ENCODE measurements around the gene CSF1. TPM values are rescaled to one million over a fixed set of nuclear protein-coding genes. Genes with fewer than 3 reads are reported as not detected.

CSF1 gene
- total and polyA plus RNA-seq, 2 experiments from 2014 or later: 1.4 to 3.5 TPM

DNA sequence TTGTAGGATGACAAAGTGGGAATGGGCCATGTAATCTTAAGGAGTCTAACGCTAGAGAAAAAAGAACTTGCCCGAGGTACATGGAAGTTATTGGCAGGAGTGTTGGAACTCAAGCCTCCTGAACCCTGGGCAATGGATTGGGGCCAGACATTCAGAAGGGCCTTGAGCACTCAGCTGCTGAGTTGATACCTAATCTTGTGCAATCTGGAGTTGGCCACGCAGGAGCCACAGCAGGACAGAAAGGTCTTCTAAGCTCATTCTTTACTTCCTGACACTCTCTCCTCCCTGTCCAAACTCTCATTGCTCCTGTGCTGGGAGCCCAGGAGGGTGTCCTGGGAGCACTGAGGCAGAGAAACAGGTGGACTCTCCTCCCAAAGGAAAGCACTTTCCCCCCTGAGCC is 25.1 kb upstream of the CSF1 start:
- H3K27ac Mint-ChIP-seq: no peak overlapping the region
- Histone ChIP-seq H3K27me3 (ENCODE audit: insufficient read depth) (no peaks in the 10 kb centered on the region), H3K4me1 (ENCODE audit: insufficient read depth) (no peaks in the 10 kb centered on the region), H3K9me2 (ENCODE audit: insufficient read depth) (peaks cover 5% of the 10 kb centered on the region; the same call in 1 of the 2 replicates), H3K4me2 (no peak overlapping the region), H2AFZ (no peak overlapping the region), H3K36me3 (ENCODE audit: insufficient read depth) (no peaks in the 10 kb centered on the region), H3K27ac (ENCODE audit: low read depth) (no peak overlapping the region), H4K20me1 (replicated peaks; ENCODE audit: insufficient read depth) (no peaks in the 10 kb centered on the region), H3F3A (replicated peaks; ENCODE audit: low read depth) (no peaks in the 10 kb centered on the region), H3K4me3 (no peak overlapping the region), H3K79me2 (replicated peaks; ENCODE audit: insufficient read depth) (no peaks in the 10 kb centered on the region)
- H3K27me3 Mint-ChIP-seq (ENCODE audit: insufficient read depth, low read depth, poor library complexity): peaks cover 10% of the 10 kb centered on the region
- peaks cover 20% of the 10 kb centered on the region for H3K4me1 Mint-ChIP-seq
- ATAC-seq (no peak), DNase-seq (ENCODE audit: low spot score) (no peak)
- no peaks in the 10 kb centered on the region for H3K9me3 Mint-ChIP-seq
- H3K4me3 Mint-ChIP-seq: no peak overlapping the region
- TF ChIP-seq EZH2 (IDR thresholded peaks at IDR 0.05; ENCODE audit: low read depth, unreplicated experiment) (no peak), JUNB (IDR thresholded peaks at IDR 0.05; ENCODE audit: unreplicated experiment) (no peak), CREB1 (CRISPR knock-in tag; IDR thresholded peaks at IDR 0.05; ENCODE audit: low read depth) (no peak)
- no peaks in the 10 kb centered on the region for H3K36me3 Mint-ChIP-seq (ENCODE audit: low read depth)

DNA sequence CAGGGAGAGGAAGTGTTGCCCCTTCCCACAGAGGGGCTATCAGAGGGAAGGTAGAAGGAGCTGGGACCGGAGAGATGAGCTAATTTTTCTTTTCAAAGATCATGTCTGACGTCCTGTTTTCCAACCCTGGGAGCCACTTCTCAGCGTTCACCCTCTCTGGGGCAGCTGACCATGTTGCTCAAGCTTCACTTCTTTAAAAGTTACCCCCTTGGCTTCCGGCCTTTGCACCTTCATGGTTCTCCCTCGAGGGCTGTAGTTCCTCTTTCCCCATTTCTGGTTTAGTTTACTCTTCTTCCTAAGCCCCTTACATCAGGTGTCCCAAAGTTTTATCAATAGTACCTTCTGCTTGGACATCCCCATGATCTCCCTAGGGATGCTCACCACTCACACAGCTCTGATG is 23.8 kb upstream of the CSF1 start:
- H3K36me3 ChIP-seq (ENCODE audit: insufficient read depth): no peaks in the 10 kb centered on the region
- no peak overlapping the region for H2AFZ ChIP-seq
- Mint-ChIP-seq H3K27me3 (ENCODE audit: insufficient read depth, low read depth, poor library complexity) (peaks cover 10% of the 10 kb centered on the region), H3K27ac (no peak overlapping the region), H3K4me3 (no peak overlapping the region), H3K4me1 (peaks cover 19% of the 10 kb centered on the region), H3K9me3 (no peaks in the 10 kb centered on the region), H3K36me3 (ENCODE audit: low read depth) (no peaks in the 10 kb centered on the region)
- H4K20me1 ChIP-seq (replicated peaks; ENCODE audit: insufficient read depth): no peaks in the 10 kb centered on the region
- H3K9me2 ChIP-seq (ENCODE audit: insufficient read depth): peaks cover 5% of the 10 kb centered on the region; the same call in 1 of the 2 replicates
- no peaks in the 10 kb centered on the region for H3K79me2 ChIP-seq (replicated peaks; ENCODE audit: insufficient read depth)
- H3K4me1 ChIP-seq (ENCODE audit: insufficient read depth): no peaks in the 10 kb centered on the region
- no peaks in the 10 kb centered on the region for H3F3A ChIP-seq (replicated peaks; ENCODE audit: low read depth)
- H3K27me3 ChIP-seq (ENCODE audit: insufficient read depth): no peaks in the 10 kb centered on the region
- DNase-seq (ENCODE audit: low spot score) (no peak), ATAC-seq (no peak)
- no peak overlapping the region for H3K4me3 ChIP-seq
- H3K4me2 ChIP-seq: no peak overlapping the region
- H3K27ac ChIP-seq (ENCODE audit: low read depth): no peak overlapping the region
- TF ChIP-seq, protein P1, sequence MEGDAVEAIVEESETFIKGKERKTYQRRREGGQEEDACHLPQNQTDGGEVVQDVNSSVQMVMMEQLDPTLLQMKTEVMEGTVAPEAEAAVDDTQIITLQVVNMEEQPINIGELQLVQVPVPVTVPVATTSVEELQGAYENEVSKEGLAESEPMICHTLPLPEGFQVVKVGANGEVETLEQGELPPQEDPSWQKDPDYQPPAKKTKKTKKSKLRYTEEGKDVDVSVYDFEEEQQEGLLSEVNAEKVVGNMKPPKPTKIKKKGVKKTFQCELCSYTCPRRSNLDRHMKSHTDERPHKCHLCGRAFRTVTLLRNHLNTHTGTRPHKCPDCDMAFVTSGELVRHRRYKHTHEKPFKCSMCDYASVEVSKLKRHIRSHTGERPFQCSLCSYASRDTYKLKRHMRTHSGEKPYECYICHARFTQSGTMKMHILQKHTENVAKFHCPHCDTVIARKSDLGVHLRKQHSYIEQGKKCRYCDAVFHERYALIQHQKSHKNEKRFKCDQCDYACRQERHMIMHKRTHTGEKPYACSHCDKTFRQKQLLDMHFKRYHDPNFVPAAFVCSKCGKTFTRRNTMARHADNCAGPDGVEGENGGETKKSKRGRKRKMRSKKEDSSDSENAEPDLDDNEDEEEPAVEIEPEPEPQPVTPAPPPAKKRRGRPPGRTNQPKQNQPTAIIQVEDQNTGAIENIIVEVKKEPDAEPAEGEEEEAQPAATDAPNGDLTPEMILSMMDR (conservative IDR thresholded peaks at IDR 0.05; ENCODE audit: low read depth in 2 of 2): no peak
- TF ChIP-seq, protein P2, sequence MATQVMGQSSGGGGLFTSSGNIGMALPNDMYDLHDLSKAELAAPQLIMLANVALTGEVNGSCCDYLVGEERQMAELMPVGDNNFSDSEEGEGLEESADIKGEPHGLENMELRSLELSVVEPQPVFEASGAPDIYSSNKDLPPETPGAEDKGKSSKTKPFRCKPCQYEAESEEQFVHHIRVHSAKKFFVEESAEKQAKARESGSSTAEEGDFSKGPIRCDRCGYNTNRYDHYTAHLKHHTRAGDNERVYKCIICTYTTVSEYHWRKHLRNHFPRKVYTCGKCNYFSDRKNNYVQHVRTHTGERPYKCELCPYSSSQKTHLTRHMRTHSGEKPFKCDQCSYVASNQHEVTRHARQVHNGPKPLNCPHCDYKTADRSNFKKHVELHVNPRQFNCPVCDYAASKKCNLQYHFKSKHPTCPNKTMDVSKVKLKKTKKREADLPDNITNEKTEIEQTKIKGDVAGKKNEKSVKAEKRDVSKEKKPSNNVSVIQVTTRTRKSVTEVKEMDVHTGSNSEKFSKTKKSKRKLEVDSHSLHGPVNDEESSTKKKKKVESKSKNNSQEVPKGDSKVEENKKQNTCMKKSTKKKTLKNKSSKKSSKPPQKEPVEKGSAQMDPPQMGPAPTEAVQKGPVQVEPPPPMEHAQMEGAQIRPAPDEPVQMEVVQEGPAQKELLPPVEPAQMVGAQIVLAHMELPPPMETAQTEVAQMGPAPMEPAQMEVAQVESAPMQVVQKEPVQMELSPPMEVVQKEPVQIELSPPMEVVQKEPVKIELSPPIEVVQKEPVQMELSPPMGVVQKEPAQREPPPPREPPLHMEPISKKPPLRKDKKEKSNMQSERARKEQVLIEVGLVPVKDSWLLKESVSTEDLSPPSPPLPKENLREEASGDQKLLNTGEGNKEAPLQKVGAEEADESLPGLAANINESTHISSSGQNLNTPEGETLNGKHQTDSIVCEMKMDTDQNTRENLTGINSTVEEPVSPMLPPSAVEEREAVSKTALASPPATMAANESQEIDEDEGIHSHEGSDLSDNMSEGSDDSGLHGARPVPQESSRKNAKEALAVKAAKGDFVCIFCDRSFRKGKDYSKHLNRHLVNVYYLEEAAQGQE (IDR thresholded peaks at IDR 0.05; ENCODE audit: unreplicated experiment): no peak
- TF ChIP-seq, protein P3, sequence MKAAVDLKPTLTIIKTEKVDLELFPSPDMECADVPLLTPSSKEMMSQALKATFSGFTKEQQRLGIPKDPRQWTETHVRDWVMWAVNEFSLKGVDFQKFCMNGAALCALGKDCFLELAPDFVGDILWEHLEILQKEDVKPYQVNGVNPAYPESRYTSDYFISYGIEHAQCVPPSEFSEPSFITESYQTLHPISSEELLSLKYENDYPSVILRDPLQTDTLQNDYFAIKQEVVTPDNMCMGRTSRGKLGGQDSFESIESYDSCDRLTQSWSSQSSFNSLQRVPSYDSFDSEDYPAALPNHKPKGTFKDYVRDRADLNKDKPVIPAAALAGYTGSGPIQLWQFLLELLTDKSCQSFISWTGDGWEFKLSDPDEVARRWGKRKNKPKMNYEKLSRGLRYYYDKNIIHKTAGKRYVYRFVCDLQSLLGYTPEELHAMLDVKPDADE (IDR thresholded peaks at IDR 0.05): no peak
- no peak for TF ChIP-seq ZNF331 (CRISPR knock-in tag; IDR thresholded peaks at IDR 0.05; ENCODE audit: low read depth)
- no peak for TF ChIP-seq EZH2phosphoT487 (IDR thresholded peaks at IDR 0.05; ENCODE audit: unreplicated experiment)
- TF ChIP-seq ZNF114 (CRISPR knock-in tag; IDR thresholded peaks at IDR 0.05): no peak
- TF ChIP-seq EZH2 (IDR thresholded peaks at IDR 0.05; ENCODE audit: low read depth, unreplicated experiment): no peak
- no peak for TF ChIP-seq JUNB (IDR thresholded peaks at IDR 0.05; ENCODE audit: unreplicated experiment)
- TF ChIP-seq STAT1 (IDR thresholded peaks at IDR 0.05; ENCODE audit: unreplicated experiment): no peak

All from GM23338 (cell line).